HuH-7 (cell line): ENCODE measurements around the gene SH3RF3.
"Not testable (repeated sequence)": the region's sequence is repeated elsewhere in the genome, so short reads cannot be mapped to it uniquely, and the experiment has no call there.

Experiments used
- DNase-seq: peaks from one replicate; pipeline ENCODE4 v3.0.0; 2011; ENCODE audit warnings: low spot score

SH3RF3 gene

DNA sequence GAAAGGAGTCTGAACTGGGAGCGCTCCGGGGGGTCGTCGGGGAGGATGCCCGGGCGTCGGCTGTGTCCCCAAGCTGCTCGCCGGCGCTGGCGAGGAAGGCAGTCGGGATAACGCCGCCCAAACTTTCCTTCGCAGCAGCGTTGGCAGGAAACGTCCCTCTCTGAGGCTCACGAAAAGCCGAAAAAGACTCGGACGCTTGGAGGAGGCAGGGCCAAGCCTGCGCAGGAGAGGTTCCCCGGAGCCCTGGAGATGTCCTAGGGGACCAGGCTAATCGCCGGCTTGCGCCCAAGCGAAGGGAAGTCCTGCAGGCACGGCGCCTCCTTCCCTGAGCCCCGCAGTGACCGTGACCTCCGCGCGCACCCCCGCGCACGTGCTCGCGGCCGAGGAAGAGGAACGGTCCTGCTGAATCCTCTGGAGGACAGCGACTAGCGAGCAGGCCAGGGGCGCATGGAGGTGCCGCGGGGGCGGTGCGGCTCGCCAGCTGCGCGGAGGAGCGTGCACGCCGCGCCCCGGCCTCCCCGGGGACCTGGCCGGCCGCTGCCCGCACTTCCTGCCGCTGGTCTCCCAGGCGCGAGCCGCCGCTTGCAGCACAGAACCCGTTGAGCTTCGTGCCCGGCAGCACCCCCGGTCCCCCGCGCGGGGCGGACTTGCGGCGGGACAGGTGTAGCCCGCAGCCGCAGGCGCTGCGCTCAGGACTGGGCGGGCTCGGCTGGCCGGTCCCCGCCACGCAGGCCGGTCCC lies at the start of gene SH3RF3:
SH3RF3 (plus strand) TSS at position 590 of the 740 bp plus-strand sequence.
- DNase-seq = no peak

DNA sequence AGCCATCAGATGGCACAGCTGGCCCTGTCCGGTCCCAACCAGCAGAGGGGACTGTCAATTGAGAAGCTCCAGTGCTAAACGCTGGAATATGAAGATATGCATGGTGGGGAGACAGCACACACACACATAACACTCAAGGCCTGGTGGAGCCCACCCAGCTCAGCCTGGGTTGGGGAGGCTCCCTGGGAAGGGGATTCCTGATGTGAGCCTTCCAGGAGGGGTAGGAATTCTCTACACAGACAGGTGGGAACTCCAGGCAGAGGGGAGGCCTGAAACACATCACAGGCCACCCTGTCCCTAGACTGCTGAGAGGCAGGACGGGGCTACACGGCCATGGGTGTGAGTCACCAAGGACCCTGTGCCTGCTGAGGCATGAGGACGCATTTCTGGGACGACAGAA lies 49.4 kb upstream of the SH3RF3 start:
- DNase-seq = no peak

DNA sequence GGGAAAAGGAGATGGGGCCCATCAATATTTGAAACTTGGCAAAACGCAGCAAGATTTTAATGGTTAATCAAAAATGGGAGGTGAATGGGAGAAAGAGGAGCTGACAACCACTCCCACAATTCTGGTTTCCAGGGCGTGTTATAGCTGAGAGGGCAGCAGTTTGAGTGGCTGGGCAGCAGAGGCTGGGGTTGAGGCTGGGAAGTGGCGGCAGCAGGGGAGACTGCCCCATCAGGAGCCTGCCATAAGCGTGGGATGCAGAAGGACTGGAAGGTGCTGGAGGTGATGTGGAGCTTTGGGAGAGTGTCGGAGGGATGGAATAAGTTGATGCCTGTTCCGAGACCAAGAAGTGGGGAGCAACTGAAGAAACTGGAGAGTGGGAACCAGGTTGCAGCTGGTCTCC lies 48.9 kb upstream of the SH3RF3 start:
- DNase-seq = no peak

DNA sequence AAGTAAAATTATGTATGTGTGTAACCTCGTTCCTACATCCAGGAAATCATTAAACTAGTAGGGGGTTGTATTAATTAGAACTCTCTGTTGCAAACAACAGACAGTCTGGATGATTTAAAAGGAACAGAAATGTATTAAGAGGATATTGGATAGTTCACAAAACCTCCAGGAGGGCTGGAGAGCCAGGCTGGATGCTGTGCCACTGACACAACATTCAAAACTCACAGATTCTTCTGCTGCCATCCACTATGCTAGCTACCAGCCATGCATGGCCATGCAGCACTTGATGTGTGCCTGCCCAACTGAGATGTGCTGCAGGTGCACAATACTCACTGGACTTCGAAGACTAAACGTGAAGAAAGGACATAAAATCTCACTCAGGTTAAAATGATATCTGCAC lies 48.2 kb upstream of the SH3RF3 start:
- no peak for DNase-seq

DNA sequence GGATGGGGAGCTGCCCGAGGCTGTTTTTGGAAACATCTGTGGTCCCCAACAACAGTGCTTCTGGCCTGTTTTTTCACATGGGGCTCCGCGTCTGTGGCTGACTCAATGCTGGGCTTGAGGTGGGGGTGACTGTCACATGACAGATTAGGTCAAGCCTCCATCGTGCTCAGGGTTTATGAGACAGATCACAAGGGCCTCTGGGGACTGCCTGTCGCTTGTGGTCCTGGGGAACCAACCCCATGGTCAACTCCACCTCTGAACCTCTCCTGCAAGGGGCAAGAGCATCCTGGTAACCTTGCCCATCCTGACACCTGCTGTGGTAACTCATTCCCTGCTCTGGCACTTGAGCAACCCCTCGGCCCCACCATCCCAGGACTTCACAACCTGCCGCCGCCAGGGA lies 47.6 kb upstream of the SH3RF3 start:
- no peak for DNase-seq

DNA sequence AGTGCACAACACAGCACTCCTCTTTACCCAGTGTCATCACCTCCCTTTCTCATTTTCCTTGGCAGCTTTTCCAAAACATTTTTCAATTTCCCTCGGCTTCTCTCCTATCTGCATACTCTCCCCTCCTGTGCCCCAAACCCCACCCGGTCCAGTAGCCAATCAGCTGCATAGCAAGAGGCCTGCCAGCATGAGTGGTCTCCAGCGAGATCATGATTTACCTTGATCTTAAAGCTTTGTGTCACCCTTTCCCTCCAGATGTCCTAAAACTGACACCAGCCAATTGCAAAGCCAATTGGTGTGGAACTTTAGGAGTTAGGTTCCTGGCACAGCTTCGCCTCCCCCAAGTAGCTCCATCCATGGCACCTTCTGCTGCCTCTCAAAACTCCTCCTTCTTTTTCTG lies 45.2 kb upstream of the SH3RF3 start:
- DNase-seq = no peak

DNA sequence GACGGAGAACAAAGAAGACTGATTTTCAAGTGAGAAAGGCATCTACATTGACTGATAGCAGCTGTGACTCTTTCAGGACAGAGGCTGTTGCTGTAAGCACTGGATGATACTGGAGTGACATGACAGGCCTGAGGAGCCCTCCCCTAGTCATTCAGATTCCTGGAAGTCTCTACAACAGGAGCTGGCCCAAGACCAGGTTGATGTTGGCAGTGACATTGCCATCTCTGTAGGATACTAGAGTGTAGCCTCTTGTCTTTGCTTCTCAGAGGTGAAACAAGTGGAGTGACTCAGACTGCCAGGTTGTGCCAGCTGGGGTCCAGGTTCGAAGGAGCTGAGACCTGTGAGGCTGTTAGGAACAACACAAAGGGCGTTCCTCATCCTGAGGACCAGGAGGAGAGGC lies 44.7 kb upstream of the SH3RF3 start:
- DNase-seq = no peak

DNA sequence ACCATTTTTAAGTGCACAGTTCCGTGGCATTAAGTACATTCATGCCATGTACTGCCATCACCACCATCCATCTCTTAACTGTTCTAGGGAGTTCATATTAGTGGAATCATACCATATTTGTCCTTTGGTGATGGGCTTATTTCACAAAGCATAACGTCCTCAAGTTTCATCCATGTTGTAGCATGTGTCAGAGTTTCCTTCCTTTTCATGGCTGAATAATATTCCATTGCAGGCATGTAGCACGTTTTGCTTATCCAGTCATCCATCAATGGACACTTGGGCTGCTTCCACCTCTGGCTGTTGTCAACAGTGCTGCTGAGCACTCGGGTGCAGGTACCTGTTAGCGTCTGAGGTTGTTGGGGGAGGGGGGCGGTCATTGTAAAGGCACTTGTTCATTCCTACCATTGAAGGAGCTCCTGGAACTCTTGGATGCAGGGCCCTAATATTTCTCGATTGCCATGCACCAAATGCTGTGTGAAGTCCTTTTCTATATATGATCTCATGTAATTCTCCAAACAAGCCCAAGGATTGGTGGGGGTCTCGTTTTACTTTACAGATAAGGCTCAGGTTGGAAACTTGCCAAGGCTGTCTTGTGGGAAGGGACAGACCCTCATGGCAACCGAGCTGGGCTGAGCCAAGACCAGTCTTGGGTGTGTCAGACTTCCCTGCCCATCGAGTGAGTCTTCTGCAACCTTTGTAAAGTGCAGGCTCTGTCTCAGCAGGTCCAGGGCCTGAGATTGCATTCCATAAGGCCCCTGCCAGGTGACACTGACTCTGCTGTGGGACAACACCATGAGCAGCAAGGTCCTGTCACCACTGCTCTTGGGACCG lies 42.9 kb upstream of the SH3RF3 start:
- no peak for DNase-seq

DNA sequence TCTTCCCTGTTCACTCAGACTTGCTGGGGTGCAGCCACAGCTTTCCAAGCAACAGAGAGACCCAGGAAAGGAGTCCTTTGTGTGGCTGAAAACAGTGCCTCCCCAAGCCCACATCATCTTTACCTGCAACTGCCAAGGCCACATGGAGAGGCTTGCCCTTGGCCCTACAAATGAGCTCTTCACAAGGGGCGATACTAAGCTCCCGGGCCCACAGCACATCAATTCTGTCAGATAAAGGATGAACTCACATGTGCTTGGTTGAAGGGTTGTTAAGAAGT lies 42.3 kb upstream of the SH3RF3 start:
- DNase-seq = no peak

DNA sequence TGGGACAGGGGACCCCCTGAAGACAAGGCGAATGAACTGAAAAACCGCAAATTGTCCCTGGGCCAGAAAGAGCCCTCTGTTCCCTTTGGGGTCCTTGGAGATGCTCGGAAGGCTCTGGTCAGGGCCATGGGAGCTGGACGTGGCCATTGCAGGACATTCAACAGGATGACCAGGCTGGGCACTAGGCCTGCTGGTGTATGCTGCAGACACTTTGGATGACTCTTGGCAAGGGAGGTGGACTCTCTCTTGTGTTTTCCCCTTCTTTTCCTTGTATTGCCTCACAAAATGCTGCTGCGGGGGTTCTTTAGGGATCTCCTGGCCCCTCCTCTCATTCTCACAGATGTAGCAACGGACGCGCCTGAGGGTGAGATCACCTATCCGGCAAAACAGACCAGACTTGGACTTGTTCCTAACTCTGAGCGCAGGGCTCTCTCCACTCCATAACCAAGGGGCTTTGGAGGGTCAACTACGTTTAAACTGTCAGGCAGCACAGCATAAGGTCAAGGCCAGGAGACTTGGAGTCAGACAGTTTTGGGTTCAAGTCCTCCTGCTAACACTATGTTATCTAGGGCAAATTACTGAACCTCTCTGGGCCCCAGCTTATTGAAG lies 41.8 kb upstream of the SH3RF3 start:
- DNase-seq = no peak

DNA sequence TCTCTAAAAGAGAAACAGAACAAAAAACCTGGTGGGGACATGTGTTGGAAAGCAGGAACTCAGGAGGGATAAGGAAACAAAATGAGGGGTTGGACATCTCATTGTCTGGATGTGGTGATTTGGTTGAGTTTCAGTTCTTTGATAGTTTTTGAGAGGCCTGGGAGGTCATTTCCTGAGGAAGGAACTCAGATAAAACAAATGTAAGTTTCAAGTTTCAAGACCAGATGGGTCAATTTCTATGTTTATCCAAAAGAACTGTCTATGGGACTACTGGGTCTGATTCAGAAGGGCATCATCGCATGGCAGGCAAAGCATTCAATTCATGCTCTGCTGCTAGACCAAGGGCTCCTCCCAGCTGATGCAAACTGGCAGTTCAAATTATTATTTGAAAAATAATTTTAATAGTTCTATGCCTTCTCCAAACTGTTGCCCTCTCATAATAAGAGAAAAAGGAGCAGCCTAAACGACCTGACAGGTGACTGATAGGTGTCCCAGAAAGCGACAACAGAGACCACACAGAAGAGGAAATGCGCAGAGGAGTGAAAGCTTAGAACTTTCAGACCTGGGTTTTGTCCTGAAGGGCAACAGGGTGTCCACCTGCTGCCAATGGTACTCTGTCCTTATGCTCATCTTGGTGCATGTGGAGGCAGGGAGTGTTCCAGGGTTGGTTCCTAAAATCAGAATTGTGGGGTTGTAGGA lies 39.3 kb upstream of the SH3RF3 start:
- DNase-seq = no peak

DNA sequence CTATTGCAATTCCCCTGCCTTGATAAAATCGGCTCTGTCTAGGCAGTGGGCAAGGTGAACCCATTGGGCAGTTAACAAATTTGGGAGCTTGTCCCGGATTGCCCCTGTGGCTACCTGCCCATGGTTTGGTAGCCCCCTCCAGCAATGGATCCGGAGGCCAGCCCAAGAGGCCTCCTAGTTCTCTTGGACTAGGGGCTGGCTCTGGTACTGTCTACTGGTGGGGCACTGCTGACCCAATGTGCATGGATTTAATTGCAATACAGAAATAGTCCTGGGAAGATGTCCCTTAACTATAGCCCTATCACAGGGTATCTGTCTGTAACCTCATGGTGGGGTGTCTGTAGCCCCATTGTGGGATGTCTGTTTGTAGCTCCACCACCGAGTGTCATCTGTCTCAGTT lies 37.5 kb upstream of the SH3RF3 start:
- no peak for DNase-seq

DNA sequence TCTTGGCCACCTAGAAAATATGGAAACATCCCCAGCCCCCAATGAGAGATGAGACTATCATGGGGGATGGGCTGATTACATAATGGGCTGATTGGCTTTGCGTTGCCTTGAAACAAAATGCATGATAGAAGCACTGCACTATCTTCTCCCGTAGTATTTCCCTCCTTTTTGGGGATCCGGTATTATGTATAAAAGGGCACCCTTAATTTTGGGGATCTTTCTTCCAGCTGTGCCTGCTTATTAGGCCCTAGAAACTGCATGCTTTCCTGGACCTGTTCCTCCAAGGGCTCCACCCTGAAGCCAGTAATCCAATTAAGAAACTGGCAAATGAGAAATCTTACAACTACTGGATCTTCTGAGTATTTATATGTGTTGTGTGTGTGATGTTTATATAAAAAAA lies 34.9 kb upstream of the SH3RF3 start:
- DNase-seq = no peak

DNA sequence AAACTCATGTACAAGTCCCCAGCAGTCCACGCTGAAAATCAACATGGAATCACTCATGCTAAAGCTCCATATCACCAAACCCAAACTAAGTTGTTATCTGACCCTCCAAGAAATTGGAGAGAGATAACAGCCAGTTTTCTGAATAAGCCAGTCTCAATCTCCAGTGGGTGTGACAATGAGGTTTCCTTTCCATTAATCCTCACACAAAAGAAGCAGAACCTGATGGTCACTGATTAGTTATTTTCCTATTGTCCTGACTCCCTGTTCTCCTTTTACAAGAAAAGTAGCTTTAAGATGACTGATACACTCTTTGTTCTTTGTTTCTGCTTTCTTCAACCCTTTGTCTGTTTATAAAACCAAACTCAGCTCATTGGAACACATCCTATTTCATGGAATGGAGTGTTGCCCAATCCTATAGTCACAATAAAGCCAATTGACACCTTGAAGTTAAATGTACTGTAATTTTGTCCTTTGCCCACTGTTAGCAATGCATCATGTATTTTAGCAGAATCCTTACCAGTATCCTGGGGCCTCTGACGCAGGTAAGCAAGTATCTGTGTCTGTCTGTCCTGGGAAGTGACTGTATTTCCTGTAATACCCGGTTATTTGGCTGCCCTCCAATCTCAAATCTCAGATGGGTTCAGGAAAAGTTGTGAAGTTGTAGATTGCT lies 30.6 kb upstream of the SH3RF3 start:
- DNase-seq = no peak

DNA sequence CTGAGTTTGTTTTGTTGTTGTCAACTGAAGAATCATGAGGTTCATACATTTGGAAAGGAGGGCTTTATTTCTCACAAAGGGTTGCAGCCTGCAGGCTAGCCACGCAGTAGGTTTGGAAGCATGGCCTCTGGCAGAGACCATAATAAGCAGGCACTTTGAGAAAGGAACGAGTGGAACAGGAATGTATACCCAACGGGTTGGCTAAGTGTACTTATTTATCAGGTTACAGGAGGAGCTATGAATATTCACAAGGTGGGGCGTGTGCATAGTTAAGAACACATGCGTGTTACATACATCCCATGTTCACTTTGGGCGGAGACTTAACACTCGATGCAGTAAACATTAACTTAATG lies 30.1 kb upstream of the SH3RF3 start:
- no peak for DNase-seq

DNA sequence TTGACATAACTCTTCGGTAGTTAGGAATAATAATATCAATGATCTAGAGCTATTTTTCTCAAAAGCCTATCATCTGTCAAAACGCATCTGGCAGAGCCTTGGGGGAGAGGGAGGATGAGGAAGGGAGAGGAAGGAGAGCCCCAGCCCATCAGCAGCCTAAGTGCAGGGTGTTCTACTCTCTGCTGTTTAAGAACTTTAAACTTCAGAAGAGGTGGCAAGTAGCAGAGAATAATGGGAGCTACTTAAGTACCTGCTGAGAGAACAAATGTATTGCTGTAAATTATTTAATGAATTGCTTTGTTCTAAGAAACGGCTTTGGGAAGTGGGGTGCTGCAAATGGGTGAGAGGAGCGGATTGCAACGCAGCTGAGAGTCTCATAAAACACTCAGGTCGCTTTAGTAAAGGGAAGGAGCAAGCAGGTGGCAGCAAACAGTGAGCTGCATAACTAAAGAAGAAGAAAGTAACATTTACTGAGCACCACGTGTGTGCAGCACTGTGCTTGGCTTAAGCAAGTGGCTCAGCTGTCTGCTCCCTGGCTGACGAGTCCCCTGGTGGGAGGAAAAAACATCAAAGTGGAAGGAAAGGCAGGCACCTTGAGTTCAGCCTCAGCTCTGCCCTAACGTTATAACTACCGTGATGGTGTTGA lies 26.3 kb upstream of the SH3RF3 start:
- no peak for DNase-seq

DNA sequence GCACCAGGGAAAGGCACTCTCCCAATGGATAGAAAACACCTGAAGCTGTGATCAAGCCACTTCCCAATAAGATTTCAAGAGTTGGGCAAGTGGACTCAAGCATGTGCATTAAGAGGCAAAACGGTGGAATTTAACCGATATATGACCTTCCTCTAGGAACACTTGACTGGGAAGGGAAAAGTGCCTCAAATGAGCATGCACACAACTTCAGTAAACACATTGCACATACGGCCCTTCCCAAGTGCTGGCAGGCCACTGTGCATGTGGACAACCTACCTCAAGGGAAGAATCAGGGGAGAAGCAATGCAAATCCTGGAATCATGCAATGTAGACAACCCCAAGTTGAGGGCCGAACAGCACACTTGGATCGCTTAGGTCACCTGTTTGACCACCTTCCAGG lies 23.9 kb upstream of the SH3RF3 start:
- no peak for DNase-seq

DNA sequence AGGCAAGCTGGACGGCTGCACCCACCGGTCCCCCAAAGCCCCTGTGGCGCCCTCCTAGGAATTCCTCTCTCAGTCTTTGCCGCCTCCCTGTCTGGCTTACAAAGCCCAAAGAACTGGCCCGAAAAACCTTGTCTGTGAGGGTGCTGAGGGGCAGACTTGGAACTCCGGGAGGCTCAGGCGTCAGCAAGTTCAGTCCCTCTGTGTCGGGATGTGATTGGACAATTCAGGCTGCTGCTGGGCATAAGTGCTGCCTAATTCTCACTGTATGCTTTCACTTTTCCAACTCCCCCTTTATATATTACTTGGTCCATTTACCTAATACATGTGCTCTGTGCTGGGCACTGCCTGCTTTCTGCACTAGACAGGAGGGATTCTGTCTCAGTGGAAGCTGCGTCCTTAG lies 20.3 kb upstream of the SH3RF3 start:
- DNase-seq = no peak

DNA sequence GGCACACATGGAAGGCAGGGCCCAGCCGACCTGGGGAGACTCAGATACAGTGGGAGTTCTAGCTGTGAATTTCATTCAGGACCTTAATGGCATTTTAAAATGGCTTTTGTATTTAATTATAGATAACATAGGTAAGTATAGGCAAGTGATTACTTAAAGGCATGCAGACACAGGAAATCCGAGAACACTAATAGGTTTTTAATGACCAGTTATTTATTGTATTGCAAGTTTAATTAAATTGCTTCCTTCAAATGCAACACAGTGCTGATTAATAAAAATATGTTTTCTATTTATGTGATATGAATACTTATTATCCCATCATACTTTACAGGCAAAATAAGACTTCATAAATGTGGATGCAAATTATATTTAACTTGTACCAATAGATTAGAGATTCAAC lies 19.7 kb upstream of the SH3RF3 start:
- DNase-seq = no peak

DNA sequence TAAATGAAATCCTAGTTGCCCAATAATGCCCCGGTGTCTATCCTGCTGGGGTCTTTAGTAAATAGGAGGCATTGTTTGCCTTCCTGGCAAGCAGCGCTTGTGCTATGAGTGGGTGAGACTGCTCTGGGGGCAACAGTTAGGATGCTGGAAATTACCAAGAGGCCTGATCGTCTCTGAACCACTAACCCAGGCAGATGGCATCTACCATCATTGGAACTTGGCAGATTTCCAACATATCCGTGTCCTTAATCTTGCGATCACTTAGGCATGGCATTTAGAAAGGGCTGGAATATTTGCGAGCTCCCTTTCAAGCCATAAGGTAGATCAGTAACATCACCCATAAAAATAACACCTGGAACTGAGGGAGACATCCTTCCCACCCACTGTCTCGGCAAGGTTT lies 18.8 kb upstream of the SH3RF3 start:
- no peak for DNase-seq

DNA sequence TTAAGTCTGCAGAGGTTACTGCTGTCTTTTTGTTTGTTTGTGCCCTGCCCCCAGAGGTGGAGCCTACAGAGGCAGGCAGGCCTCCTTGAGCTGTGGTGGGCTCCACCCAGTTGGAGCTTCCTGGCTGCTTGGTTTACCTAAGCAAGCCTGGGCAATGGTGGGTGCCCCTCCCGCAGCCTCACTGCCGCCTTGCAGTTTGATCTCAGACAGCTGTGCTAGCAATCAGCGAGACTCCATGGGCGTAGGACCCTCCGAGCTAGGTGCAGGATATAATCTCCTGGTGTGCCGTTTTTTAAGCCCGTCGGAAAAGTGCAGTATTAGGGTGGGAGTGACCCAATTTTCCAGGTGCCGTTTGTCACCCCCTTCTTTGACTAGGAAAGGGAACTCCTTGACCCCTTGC lies 11.8 kb upstream of the SH3RF3 start:
- not testable (repeated sequence) for DNase-seq

DNA sequence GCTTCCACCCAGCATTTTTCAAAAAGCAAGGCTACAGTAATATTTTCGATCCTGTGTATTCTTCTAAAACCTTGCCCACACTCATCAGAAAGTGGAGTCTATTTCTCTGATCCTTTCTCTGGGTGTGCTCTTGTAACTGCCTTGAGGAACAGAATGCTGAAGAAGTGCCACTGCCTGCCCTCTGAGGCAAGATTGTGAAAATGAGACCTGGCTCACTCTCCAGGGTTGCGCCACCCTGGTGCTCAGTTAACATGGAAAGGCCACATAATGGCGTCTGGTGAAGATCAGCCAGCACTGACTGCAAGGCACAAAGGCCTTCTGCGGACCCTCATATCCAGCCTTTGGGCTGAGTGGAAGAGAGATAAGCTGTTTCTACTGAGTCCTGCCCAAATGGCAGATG lies 11.2 kb upstream of the SH3RF3 start:
- no peak for DNase-seq
